Effector CD4-positive, alpha-beta T cell (primary cell): Measurements from ENCODE around the gene TRMO.

Experiments used
- DNase-seq: peaks from one replicate; pipeline ENCODE4 v3.0.0-alpha.2; 2020

TRMO gene

GRCh38 chr9:97936998-97937397 lies 14.7 kb upstream of the TRMO start:
- no peak for DNase-seq

- no peak for DNase-seq
Observed at GRCh38 chr9:97935276-97935675, 13.0 kb upstream of the TRMO start.

- DNase-seq, result no peak
Observed at GRCh38 chr9:97934321-97935115, 12.2 kb upstream of the TRMO start.

GRCh38 chr9:97933297-97933998 lies 11.1 kb upstream of the TRMO start:
- no peak for DNase-seq

- no peak for DNase-seq
Observed at GRCh38 chr9:97930972-97931371, 8.7 kb upstream of the TRMO start.

- DNase-seq, result no peak
Observed at GRCh38 chr9:97928986-97929604, 6.8 kb upstream of the TRMO start.

GRCh38 chr9:97925497-97926334 lies 3.4 kb upstream of the TRMO start:
- no peak for DNase-seq

GRCh38 chr9:97924386-97924785 lies 2.1 kb upstream of the TRMO start:
- no peak for DNase-seq

GRCh38 chr9:97923529-97924108 lies 1.3 kb upstream of the TRMO start:
- peak; percentile 65 for DNase-seq

- DNase-seq, result no peak
Observed at GRCh38 chr9:97919217-97919813, 3.0 kb downstream of the TRMO start.

GRCh38 chr9:97918611-97919010 lies 3.7 kb downstream of the TRMO start:
- DNase-seq, result no peak

- no peak for DNase-seq
Observed at GRCh38 chr9:97911970-97912369, 10.3 kb downstream of the TRMO start.

- DNase-seq, result no peak
Observed at GRCh38 chr9:97911528-97911927, 10.8 kb downstream of the TRMO start.

- no peak for DNase-seq
Observed at GRCh38 chr9:97910357-97910756, 11.9 kb downstream of the TRMO start.

- DNase-seq, result no peak
Observed at GRCh38 chr9:97908705-97909104, 13.6 kb downstream of the TRMO start.

GRCh38 chr9:97907632-97908031 lies 14.7 kb downstream of the TRMO start:
- no peak for DNase-seq

- DNase-seq, result peak; percentile 23
Observed at GRCh38 chr9:97907046-97907445, 15.3 kb downstream of the TRMO start.

GRCh38 chr9:97906236-97906831 lies 16.0 kb downstream of the TRMO start:
- DNase-seq, result peak; percentile 61

- DNase-seq, result peak; percentile 50
Observed at GRCh38 chr9:97905228-97905627, 17.1 kb downstream of the TRMO start.

GRCh38 chr9:97904725-97905124 lies 17.6 kb downstream of the TRMO start:
- peak; percentile 49 for DNase-seq

GRCh38 chr9:97903177-97903576 lies 19.1 kb downstream of the TRMO start:
- no peak for DNase-seq
